ENCODE measurements around the gene CPN2.

GRCh38 chr3:194374935-194375334 is 23.8 kb upstream of the CPN2 start:
- TF ChIP-seq, protein P1, sequence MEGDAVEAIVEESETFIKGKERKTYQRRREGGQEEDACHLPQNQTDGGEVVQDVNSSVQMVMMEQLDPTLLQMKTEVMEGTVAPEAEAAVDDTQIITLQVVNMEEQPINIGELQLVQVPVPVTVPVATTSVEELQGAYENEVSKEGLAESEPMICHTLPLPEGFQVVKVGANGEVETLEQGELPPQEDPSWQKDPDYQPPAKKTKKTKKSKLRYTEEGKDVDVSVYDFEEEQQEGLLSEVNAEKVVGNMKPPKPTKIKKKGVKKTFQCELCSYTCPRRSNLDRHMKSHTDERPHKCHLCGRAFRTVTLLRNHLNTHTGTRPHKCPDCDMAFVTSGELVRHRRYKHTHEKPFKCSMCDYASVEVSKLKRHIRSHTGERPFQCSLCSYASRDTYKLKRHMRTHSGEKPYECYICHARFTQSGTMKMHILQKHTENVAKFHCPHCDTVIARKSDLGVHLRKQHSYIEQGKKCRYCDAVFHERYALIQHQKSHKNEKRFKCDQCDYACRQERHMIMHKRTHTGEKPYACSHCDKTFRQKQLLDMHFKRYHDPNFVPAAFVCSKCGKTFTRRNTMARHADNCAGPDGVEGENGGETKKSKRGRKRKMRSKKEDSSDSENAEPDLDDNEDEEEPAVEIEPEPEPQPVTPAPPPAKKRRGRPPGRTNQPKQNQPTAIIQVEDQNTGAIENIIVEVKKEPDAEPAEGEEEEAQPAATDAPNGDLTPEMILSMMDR (IDR thresholded peaks at IDR 0.05): no peak
- TF ChIP-seq POLR2AphosphoS5 (IDR thresholded peaks at IDR 0.05; ENCODE audit: low read depth, low read length): no peak
- TF ChIP-seq, protein P2, sequence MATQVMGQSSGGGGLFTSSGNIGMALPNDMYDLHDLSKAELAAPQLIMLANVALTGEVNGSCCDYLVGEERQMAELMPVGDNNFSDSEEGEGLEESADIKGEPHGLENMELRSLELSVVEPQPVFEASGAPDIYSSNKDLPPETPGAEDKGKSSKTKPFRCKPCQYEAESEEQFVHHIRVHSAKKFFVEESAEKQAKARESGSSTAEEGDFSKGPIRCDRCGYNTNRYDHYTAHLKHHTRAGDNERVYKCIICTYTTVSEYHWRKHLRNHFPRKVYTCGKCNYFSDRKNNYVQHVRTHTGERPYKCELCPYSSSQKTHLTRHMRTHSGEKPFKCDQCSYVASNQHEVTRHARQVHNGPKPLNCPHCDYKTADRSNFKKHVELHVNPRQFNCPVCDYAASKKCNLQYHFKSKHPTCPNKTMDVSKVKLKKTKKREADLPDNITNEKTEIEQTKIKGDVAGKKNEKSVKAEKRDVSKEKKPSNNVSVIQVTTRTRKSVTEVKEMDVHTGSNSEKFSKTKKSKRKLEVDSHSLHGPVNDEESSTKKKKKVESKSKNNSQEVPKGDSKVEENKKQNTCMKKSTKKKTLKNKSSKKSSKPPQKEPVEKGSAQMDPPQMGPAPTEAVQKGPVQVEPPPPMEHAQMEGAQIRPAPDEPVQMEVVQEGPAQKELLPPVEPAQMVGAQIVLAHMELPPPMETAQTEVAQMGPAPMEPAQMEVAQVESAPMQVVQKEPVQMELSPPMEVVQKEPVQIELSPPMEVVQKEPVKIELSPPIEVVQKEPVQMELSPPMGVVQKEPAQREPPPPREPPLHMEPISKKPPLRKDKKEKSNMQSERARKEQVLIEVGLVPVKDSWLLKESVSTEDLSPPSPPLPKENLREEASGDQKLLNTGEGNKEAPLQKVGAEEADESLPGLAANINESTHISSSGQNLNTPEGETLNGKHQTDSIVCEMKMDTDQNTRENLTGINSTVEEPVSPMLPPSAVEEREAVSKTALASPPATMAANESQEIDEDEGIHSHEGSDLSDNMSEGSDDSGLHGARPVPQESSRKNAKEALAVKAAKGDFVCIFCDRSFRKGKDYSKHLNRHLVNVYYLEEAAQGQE (IDR thresholded peaks at IDR 0.05; ENCODE audit: insufficient read depth in 1 of 2, low read depth in 2 of 2, low read length in 1 of 2): no peak

Measured in Panc1 (cell line).